Fibroblast of lung (primary cell): ENCODE measurements around the gene TTBK2. TPM values are rescaled to one million over a fixed set of nuclear protein-coding genes. Genes with fewer than 3 reads are reported as not detected.

ENCODE experiments used
- DNase-seq, 2 donors: peaks; one replicate each; pipeline versions ENCODE4 v3.0.0 to v3.0.0-alpha.2; 2010; ENCODE audit warnings: low read depth in 2 of 2
- H2AFZ ChIP-seq: 2 replicates; pipeline ENCODE4 v1.5.1; 2012; ENCODE audit warnings: low read length, control low read depth, inconsistent platforms
- H3K27ac ChIP-seq: 2 replicates; pipeline ENCODE4 v1.5.1; 2011; ENCODE audit warnings: low read length, control low read depth; ENCODE audit not compliant: insufficient read depth
- H3K27me3 ChIP-seq: 2 replicates; pipeline ENCODE4 v1.5.1; 2011; ENCODE audit warnings: mild to moderate bottlenecking, low read length; ENCODE audit not compliant: control insufficient read depth, insufficient read depth
- H3K36me3 ChIP-seq: 2 replicates; pipeline ENCODE4 v1.5.1; 2011; ENCODE audit warnings: low read length; ENCODE audit not compliant: control insufficient read depth, insufficient read depth
- H3K4me1 ChIP-seq: 2 replicates; pipeline ENCODE4 v1.5.1; 2011; ENCODE audit warnings: low read length; ENCODE audit not compliant: control insufficient read depth, insufficient read depth; ENCODE audit errors: extremely low read depth
- H3K4me2 ChIP-seq: 2 replicates; pipeline ENCODE4 v1.5.1; 2011; ENCODE audit warnings: low read length, control low read depth; ENCODE audit not compliant: insufficient read depth; ENCODE audit errors: extremely low read depth
- H3K4me3 ChIP-seq, 4 experiments: fragments of 200-600 bp in 1 of 4; sonication (generic) in 1 of 4; replicated peaks in 1 of 4; 2 replicates each; pipeline ENCODE4 v1.5.1; 2011 to 2016; ENCODE audit warnings: low read length in 4 of 4, low read depth in 3 of 4, mild to moderate bottlenecking in 3 of 4, control low read depth in 2 of 4, inconsistent platforms in 1 of 4, mixed read lengths in 1 of 4; ENCODE audit not compliant: insufficient read depth in 1 of 4; ENCODE audit errors: control extremely low read depth in 1 of 4
- H3K79me2 ChIP-seq: 2 replicates; pipeline ENCODE4 v1.5.1; 2012; ENCODE audit warnings: mild to moderate bottlenecking, low read length, inconsistent platforms; ENCODE audit not compliant: control insufficient read depth, insufficient read depth
- H3K9ac ChIP-seq: 2 replicates; pipeline ENCODE4 v1.5.1; 2011; ENCODE audit warnings: mild to moderate bottlenecking, low read length, control low read depth; ENCODE audit not compliant: insufficient read depth
- H3K9me3 ChIP-seq: 2 replicates; pipeline ENCODE4 v1.5.1; 2012; ENCODE audit warnings: low read depth, low read length; ENCODE audit not compliant: control insufficient read depth, insufficient read depth
- H4K20me1 ChIP-seq: 2 replicates; pipeline ENCODE4 v1.5.1; 2011; ENCODE audit warnings: low read length; ENCODE audit not compliant: control insufficient read depth, insufficient read depth; ENCODE audit errors: extremely low read depth
- CTCF ChIP-seq, 2 donors: IDR thresholded peaks in 1 of 2; conservative IDR thresholded peaks in 1 of 2; 1 replicate in 1 of 2; 2 replicates in 1 of 2; pipeline ENCODE4 v1.5.1; 2011 to 2012; ENCODE audit warnings: low read length in 2 of 2, control low read depth in 1 of 2, inconsistent platforms in 1 of 2, low read depth in 1 of 2, mild to moderate bottlenecking in 1 of 2
- EZH2 ChIP-seq: IDR thresholded peaks from 2 replicates; pipeline ENCODE4 v1.5.1; 2012; ENCODE audit warnings: low read length, control low read depth, mild to moderate bottlenecking; ENCODE audit errors: missing control alignments
- polyA plus RNA-seq, 2 donors: library from polyadenylated mRNA; depleted of rRNA in 1 of 2; stranded (reverse) in 1 of 2; unstranded in 1 of 2; fragments of >200 nt; gene quantifications; 2 replicates each; pipeline ENCODE4 v1.2.1, GENCODE V29; 2011 to 2012; ENCODE audit warnings: missing spikeins in 1 of 2
- total RNA-seq: library from RNA; depleted of rRNA; stranded (reverse); fragments of >200 nt; gene quantifications from 2 replicates; pipeline ENCODE4 v1.2.1, GENCODE V29; 2014

TTBK2 gene
- total and polyA plus RNA-seq, 2 donors (not counting 1 experiment from before 2014, with no cell fraction given), result 5.6 to 16.2 TPM

DNA sequence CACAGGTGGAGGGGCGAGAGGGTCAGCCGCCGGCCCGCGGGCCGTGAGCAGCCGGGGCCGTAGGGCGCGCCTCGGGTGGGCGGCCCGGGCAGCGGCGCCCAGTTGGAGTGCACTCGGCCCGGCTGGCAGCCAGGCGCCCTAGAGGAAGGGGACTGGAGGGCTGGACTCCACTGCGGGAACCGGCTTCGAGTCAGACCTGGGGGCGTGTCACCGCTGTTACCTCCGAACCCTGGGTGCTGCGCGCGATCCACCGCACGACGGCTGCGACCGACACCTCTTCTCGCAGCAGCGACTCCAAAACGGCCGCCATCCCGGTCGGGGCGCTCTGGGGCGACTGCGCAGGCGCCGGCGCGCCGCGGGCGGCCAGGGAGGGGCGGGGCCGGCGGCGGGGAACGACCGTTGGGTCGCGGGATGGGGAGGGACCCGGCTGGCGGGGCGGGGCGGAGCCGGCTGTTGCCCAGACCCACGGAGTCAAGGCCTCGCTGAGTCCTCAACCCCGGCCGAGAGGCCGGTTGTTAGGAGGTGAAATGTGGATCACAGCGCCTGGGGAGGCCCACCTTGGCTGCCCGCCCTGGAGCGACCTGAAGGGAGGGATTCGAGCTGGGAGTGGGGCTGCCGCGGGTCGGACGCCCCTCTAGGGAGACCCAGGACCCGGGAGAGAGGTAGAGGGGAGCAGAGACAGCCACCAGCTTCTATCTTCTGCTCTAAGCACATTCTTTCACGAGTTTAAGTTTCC, 183.6 kb downstream of the TTBK2 start, which contains the start of gene CDAN1:
Gene CDAN1, minus strand, starts transcription at position 336 of the 736 bp plus-strand sequence. Its CDS starts 26 bp downstream, at position 310.
- H3K36me3 ChIP-seq, result peaks cover 15% of the 10 kb centered on the region
- H3K9me3 ChIP-seq, result no peaks in the 10 kb centered on the region
- H3K27me3 ChIP-seq, result no peaks in the 10 kb centered on the region
- DNase-seq, result peak; percentile 75 to 77
- H3K4me1 ChIP-seq, result peaks cover 3% of the 10 kb centered on the region
- H2AFZ ChIP-seq, result peak within 1 kb of the TSS; percentile 95
- H3K79me2 ChIP-seq, result peaks cover 6% of the 10 kb centered on the region
- peak within 1 kb of the TSS; percentile 71 for H3K9ac ChIP-seq
- H4K20me1 ChIP-seq, result no peaks in the 10 kb centered on the region
- no peak for TF ChIP-seq EZH2
- peak within 1 kb of the TSS; percentile 69 to 82 (median 72) for H3K4me3 ChIP-seq
- peak within 1 kb of the TSS; percentile 70 for H3K27ac ChIP-seq
- H3K4me2 ChIP-seq, result peak within 1 kb of the TSS; percentile 94

DNA sequence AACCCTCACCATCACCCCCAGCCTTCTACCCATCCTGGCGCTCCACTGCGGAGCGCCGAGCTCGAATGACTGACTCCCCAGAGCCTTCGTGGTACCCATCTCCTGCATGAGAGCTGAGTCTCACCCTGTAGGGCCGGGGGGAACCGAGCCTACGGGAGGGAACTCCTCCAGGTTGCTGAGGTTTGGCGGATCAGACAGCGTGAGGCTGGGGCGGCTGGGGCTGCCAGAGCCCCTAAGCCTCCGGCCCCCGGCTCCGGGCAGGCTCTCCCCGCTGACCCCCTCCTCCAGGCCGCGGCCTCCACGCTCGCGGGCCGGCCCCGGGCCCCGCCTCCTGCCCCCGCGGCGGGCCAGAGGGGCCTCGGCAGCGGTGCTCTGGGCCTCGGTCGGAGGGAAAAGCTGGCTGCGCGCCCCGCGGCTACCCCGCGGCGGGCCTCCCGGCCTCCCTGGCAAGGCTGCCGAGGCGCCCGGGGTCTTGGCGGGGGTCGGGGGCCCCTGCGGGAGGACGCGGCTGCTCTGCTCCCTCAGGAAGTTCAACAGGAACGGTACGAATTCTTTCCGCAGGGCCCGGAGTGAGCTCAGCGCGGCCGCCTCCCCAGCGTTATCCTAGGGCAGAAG, 184.3 kb downstream of the TTBK2 start:
- Histone ChIP-seq H3K4me1 (peaks cover 3% of the 10 kb centered on the region), H3K36me3 (peaks cover 18% of the 10 kb centered on the region)
- DNase-seq, result peak; percentile 7 to 12

DNA sequence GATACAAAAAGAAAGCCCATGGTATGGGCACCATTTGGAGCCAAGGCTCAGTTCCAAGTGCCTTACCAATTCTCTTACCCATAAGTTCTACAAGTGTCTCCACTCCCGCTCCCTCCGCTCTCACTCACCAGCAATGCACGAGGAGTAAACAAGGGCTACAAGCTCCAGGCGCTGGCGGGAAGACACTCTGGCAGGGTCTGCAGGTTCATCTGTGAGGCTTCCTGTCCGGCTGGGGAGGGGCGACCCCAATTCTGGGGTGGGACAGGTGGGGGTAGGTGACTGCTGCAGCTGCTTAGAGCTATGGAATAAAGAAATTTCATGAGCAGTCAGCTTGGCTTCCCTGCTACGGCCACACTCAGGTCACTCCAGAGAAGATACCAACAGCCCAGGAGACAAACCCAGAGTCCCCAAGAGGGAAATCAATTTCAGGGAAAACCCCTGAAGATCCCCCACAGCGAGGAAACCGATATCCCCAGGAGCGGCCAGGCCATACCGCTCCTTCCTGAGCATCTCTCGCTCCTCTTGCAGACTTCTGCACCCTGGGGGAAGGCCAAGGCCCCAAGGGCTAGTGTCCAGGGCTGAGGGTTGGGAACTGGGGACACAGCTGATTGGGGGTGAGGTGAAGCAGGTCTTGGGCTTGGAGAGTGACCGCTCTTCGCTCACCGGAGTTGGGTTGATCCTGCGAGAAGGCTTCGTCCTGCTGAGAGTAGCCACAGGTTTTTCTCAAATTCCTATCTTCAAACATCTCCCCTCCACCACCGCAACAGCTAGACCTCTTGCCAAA, 185.0 kb downstream of the TTBK2 start:
- peak overlapping the region; percentile 71 for H3K9ac ChIP-seq
- peaks cover 22% of the 10 kb centered on the region for H3K36me3 ChIP-seq
- no peaks in the 10 kb centered on the region for H3K9me3 ChIP-seq
- H3K79me2 ChIP-seq, result peaks cover 6% of the 10 kb centered on the region
- H3K4me1 ChIP-seq, result peaks cover 3% of the 10 kb centered on the region
- peak overlapping the region; percentile 69 to 82 (median 72) for H3K4me3 ChIP-seq
- H3K27me3 ChIP-seq, result no peaks in the 10 kb centered on the region
- no peak for DNase-seq
- H3K27ac ChIP-seq, result peak overlapping the region; percentile 56
- no peaks in the 10 kb centered on the region for H4K20me1 ChIP-seq
- TF ChIP-seq CTCF (conservative IDR thresholded peaks at IDR 0.05 in 1 of 2, IDR thresholded peaks at IDR 0.05 in 1 of 2; ENCODE audit: low read depth in 1 of 2, low read length in 2 of 2) (no peak), EZH2 (no peak)
- no peak overlapping the region for H2AFZ ChIP-seq
- peak overlapping the region; percentile 94 for H3K4me2 ChIP-seq

More for the DNA sequence above, 184.3 kb downstream of the TTBK2 start:
- Histone ChIP-seq H3K27ac (peak overlapping the region; percentile 56), H3K79me2 (peaks cover 6% of the 10 kb centered on the region), H3K4me3 (peak overlapping the region; percentile 69 to 82 (median 72)), H2AFZ (peak overlapping the region; percentile 41), H3K9ac (peak overlapping the region; percentile 71), H3K4me2 (peak overlapping the region; percentile 94), H3K27me3 (no peaks in the 10 kb centered on the region), H4K20me1 (no peaks in the 10 kb centered on the region), H3K9me3 (no peaks in the 10 kb centered on the region)
- TF ChIP-seq CTCF (conservative IDR thresholded peaks at IDR 0.05 in 1 of 2, IDR thresholded peaks at IDR 0.05 in 1 of 2; ENCODE audit: low read depth in 1 of 2, low read length in 2 of 2) (no peak), EZH2 (no peak)
